NCI-H510A treated with DMSO at 0.1 percent for 48 hours (cell line): Measurements from ENCODE around the gene FOXL2NB.

Experiments used
- DNase-seq: peaks from one replicate; lab custom pipeline; 2025; lab: John Stamatoyannopoulos, UW

FOXL2NB gene

DNA sequence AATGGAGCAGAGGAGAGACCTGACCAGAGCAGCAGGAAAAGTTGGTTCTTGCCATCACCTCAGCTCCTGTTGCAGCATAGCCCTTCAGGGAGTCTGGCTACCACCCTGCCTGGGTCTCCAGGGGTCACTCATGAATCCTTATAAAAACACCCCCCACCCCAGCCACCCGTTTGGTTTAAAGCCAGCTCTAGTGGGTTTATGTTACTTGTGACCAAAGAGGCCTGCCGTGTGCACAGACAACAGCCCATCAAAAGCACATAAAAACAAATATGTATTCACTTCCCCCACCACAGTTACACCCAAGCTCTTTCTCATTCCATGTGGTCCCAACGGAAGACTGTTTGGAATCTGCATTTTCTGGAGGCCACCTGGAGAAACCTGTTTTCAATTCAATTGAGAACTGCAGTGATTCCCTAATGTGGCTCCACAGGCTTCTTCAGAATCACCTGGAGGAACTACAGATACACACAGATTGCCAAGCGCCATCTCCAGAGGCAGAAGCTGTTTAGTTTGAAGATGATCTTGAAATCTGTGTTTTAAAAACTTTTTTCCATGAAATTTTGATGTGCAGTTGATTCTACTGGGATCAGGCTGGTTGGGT is 13.8 kb upstream of the FOXL2NB start:
- DNase-seq: no peak

GRCh38 chr3:138933981-138934691 is 12.9 kb upstream of the FOXL2NB start:
- no peak for DNase-seq

- DNase-seq: no peak
Measured at GRCh38 chr3:138935505-138935862, 11.5 kb upstream of the FOXL2NB start.

- DNase-seq: peak; percentile 9
Measured at GRCh38 chr3:138935863-138936740, 10.9 kb upstream of the FOXL2NB start.

DNA sequence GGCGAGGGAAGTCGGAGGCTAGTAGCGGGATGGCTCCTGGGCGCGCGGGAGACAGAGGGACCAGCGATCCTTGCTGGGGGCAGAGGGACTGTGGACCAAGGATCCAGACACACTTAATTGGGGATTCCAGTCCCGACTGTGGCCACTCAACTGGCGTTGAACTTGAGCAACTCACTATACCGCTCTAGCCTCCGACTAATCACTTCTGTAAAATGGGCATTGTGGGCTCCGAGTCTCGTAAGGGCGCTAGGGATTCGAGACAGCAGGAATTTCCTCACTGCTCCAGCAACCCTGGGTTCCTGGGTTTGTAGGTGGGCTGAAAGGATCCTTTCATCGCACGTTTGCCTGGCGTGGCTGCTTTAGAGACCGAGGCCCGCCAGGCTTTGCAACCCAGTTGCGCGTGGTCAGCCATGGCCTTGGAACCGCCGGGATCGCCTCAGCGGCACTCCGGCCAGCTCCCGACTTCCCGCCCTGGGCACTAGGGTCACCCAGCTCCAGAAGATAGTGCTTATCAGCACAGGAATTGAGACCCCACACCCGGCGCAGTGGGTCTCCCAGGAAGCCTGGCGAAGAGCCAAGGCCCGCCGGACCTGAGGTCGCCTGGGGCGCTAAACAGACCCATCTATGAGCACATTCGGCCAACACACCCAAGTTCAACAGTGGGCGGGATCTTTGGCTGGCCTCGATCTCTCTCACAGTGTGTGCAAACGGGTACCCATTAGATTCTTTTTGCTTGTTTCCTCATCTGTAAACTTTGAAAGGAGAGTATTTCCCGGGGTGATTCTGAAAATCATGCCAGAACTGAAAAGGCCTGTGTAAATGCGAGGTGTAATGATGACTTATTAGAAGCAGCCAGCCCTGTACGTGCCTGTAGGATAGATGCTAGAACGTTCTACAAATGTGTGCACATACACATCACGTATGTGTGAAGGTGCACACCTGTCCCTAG is 10.0 kb upstream of the FOXL2NB start:
- no peak for DNase-seq

DNA sequence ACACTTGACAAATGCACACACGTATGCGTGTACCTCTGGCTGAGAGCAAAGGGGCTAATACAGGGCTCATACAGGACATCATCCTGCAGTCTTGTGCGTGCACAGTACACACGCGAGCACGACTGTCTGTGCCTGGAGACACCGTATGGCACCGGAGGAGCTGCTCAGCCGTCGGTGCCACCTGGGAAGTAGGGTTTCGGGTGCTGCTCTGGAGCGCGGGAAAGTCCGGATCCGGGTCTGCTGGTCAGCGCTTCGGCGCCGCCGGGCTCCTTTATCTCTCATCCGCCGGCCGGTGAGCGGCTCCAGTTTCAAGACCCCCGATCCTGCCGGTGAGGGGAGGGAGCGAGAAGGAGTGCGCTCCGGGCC is 9.3 kb upstream of the FOXL2NB start:
- DNase-seq: no peak

GRCh38 chr3:138938056-138938876 is 8.8 kb upstream of the FOXL2NB start:
- no peak for DNase-seq

- DNase-seq: no peak
Measured at GRCh38 chr3:138938877-138939560, 8.0 kb upstream of the FOXL2NB start.

GRCh38 chr3:138939561-138940241 is 7.3 kb upstream of the FOXL2NB start:
- no peak for DNase-seq

- DNase-seq: no peak
Measured at GRCh38 chr3:138940446-138940845, 6.6 kb upstream of the FOXL2NB start.

DNA sequence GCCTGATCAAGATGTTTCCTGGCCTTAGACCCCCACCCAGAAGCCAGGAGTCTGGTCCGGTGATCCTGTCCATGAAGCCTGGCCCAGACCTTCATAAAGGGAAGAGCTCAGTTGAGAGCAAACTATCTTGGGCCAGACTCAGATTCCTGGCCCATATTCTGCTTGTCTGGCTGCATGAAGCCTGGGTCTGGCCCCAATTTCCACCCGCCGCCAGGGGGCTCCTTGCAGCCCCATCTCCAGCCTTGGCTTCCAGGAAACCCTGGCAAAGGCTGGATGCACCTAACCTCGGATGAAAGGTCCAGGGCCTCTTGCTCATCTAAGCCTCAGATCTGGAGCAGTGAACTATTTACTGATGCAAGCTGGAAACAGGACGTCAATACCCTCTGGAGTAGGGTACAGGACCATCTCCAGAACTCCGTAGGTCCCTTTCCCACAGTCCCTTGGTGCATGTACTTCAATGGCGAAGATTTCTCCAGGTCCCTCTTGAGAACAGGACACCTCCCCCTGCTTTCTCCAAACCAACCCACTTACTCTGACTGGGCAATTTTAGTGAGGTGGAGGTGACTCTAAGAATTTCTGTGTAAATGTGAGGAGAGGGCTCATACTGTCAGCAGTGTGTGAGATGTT is 5.6 kb upstream of the FOXL2NB start:
- DNase-seq: peak; percentile 10

DNA sequence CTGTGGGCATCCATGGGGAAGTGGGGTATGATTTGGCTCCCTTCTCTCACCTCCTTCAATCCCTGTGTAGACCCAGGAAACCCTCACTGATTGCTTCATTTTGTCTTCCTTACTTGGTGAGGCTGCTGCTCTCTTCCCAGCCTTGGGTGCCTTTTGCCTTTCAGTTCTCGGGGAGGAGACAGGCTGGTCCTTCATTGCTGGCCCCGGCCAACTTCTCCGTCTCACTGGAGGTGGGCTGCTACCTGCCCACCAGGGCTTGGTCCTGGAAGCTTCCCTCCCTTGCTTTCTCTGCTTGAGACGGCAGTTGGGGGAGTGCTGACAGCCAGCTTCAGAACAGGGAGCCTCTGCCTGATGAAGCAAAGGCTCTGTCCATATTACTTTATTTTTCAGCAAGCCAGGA is 4.7 kb upstream of the FOXL2NB start:
- DNase-seq: no peak

GRCh38 chr3:138942861-138943623 is 4.0 kb upstream of the FOXL2NB start:
- DNase-seq: no peak

GRCh38 chr3:138943724-138944653 is 3.0 kb upstream of the FOXL2NB start:
- no peak for DNase-seq

GRCh38 chr3:138944654-138944928 is 2.4 kb upstream of the FOXL2NB start:
- DNase-seq: no peak

- DNase-seq: no peak
Measured at GRCh38 chr3:138944929-138945708, 1.9 kb upstream of the FOXL2NB start.
